GM18505 (cell line): ENCODE measurements around the gene ROCK2.

Source experiments
- ATAC-seq: cut with Tn5 transposase; IDR thresholded peaks from one replicate; pipeline ENCODE4 v1.9.1; 2021; ENCODE audit not compliant: unreplicated experiment
- POLR2A ChIP-seq: IDR thresholded peaks from 4 replicates; pipeline ENCODE4 v1.6.1; 2011; ENCODE audit warnings: borderline replicate concordance; ENCODE audit not compliant: insufficient read depth, insufficient read length; ENCODE audit errors: extremely low read depth

The ROCK2 gene

DNA sequence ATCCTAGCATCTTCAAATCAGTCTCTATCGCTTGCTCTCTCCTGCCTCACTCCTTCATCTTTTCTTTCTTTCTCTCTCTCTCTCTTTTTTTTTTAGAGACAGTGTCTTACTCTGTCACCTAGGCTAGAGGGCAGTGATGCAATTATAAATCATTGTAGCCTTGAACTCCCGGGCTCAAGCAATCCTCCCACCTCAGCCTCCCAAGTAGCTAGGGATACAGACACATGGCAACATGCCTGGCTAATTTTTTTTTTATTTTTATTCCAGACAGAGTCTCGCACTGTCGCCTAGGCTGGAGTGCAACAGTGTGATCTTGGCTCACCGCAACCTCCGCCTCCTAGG is 199.7 kb downstream of the ROCK2 start:
- no peak for TF ChIP-seq POLR2A
- no peak for ATAC-seq

DNA sequence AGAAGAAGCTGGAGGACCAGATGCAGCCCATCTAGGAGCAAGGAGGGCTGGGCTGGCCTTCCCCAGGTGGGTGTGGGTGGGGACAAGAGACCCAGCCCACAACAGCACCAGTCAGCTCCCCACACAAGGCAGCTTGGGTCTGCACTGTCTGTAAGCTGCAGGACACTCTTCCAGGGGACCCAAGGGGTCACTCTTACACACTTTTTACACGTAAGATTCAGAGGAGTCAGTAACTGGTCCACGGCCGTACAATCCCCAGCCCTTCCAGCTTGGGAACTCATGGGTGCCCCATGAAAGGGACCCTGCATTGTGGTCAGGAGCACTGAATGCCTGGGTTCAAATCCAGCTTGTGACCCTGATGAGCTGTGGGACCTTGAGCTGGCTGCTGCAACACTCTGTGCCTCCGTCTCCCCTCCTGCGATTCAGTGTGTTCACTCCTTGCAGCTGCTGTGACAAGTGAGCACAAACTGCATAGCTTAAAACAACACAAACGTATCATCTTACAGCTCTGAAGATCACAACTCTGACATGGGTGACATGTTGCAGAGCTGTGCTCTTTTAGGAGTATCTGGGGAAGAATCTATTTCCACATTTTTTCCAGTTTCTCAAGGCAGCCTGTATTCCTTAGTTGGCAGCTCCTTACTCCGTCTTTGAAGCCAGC is 200.2 kb downstream of the ROCK2 start:
- ATAC-seq = no peak
- no peak for TF ChIP-seq POLR2A

DNA sequence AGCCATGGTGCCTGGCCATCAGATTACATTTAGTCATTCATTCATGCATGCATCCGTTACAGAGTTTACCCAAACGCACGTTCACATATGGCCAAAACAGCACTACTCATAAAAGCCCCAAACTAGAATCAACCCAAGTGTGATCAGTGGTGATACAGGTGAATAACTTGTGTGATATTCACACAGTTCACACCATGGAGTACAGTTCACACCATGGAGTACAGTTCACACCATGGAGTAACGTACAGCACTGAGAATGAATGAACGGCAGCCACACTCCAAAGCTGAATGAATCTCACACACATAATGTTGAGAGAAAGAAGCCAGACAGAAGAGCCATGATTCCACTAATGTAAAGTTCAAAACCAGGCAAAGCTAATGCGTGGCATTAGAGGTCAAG is 201.4 kb downstream of the ROCK2 start:
- ATAC-seq = no peak
- TF ChIP-seq POLR2A = no peak

DNA sequence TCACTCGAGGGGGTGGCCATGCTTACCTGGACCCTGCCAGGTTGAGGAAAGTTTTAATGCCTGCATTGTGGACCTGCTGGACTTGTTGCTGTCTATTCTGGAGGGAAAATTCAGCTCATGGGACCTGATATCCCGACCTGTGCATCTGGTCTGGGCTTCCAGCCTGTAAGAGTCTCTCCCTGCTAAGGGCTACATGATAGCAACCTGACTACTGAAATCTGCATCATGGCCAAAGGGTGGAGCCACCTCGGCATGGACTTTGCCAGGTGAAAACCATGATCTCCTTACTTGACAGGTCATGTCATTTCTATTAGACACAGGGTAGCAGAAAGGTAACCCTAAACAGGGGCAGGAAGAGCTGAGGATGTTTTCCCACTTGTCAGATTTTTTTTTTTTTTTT is 202.1 kb downstream of the ROCK2 start:
- TF ChIP-seq POLR2A = no peak
- ATAC-seq = no peak

DNA sequence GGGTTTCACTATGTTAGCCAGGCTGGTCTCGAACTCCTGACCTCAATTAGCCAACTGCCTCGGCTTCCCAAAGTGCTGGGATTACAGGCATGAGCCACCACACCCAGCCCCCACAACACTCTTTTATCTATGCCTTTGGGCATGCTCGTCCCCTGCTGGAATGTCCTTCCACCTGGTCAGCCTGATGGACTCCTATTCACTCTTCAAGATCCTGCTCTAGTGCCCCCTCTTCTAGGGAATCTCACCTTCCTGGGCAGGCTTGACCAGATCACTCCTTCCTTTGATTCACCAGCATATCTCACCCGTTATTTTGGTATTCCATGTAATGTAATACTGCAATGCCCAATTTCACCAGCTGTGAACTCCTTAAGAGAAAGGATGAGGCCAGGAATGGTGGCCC is 203.1 kb downstream of the ROCK2 start:
- no peak for ATAC-seq

DNA sequence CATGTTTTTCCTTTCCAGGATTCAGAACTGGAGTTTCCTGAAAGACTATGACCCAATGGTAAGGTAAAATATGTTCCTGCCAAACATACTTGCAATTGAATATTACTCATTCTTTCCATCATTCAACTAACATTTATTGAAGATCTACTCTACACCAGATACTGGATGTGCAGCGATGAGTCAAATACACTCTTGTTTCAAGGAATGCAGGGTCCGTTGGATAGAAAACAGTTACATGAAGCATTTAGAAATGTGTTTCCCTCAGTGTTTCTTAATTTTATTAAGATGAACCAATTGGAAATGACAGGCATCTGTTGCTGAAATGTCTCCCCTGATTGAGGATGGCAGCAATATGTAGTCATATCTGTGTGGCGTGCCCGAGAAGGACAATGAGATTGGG is 203.9 kb downstream of the ROCK2 start:
- no peak for TF ChIP-seq POLR2A
- no peak for ATAC-seq

More for the DNA sequence above, 203.1 kb downstream of the ROCK2 start:
- TF ChIP-seq POLR2A = no peak

DNA sequence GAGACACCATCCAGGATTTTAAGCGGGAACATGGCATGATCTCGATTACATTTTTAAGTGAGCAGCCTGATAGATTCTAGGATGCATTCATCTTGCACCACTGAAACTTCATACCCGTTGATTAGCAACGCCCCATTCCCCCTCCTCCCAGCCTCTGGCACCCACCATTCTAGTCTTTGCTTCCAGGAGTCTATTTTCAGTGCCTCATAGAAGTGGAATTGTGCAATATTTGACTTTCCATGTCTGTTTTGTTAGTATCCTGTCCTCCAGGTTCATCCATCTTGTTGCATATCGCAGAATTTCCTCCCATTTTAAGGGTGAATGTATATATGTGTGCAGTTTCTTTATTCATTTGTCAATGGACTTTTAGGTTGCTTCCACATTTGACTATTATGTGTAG is 210.1 kb downstream of the ROCK2 start:
- ATAC-seq = no peak
- TF ChIP-seq POLR2A = no peak

DNA sequence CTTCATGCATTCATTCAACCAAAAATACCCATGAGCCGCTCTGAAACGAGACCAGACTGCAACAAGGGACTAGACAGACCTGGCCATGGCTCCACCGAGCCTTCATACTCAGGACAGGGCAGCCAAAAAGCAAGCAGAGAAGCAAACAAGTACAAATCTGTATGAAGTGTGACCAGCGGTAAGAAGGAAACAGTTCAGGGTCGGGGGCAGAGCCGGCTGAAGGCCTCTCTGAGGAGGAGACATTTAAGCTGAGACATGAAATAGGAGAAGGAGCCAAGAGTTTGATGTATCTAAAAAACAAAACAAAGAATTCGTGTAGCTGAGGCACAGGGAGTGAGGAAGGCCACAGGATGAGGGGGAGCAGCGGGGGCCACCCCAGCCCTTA is 210.5 kb downstream of the ROCK2 start:
- TF ChIP-seq POLR2A = no peak
- no peak for ATAC-seq

DNA sequence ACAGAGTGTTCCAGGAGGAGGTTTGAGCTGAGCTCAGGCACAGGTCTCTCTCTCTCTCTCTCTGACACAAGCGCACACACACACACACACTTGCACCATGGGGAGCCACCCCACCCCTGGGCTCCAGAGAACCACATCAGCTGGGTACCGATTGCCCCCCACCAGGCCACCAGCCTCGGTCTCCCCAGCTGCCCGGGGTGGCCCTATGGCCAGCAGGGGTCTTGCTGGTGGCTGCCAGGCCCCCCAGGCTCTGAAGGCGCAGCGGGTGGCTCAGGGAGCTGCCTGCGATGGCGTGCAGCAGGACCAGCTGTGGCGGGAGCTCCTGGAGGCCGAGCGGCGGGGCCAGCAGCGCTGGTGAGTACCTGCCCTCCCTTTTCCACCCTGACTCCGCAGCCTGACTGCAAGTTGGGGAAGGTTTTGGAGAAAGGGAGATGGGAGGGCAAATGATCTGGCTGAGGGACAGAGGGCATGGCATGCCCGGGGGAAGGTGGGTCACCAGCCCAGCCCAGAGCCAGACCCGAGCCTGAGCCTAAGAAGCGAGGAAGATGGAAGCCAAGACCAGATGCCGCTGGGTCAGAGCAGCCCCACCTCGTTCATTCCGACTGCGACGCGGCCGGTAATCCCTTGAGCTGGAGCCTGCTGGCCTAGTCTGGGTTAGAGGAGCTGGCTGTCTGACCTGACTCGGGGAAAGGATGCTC is 211.0 kb downstream of the ROCK2 start:
- ATAC-seq = no peak
- TF ChIP-seq POLR2A = no peak

DNA sequence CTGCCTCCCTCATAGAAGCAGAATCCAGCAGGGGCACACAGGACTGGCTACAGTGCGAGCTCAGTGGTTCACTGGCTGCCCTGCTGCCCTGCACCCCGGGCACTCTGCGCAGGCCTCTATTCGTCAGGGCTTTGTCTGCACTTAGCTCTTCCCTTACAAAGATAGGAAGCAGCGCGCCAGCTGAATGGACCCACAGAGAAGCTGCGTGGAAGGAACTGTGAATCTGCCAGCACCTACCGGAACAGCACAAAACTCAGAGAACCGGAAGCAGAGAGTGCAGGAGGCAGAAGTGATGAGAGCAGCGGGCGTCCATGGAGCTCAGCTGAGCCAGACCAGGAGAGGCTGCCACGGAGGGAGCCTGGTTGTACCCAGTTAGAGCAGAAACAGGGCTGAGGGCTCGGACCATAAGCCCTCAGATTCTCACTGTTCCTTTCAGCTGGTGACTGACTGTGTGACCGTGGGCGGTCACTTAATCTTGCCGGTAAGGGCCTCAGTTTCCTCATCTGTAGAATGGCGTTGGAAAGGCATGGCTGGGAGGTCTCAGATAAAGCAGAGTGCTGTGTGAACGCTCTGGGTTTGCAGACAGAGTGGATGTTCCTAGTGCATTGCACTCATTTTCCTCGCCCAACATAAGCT is 212.3 kb downstream of the ROCK2 start:
- ATAC-seq = no peak
- no peak for TF ChIP-seq POLR2A

DNA sequence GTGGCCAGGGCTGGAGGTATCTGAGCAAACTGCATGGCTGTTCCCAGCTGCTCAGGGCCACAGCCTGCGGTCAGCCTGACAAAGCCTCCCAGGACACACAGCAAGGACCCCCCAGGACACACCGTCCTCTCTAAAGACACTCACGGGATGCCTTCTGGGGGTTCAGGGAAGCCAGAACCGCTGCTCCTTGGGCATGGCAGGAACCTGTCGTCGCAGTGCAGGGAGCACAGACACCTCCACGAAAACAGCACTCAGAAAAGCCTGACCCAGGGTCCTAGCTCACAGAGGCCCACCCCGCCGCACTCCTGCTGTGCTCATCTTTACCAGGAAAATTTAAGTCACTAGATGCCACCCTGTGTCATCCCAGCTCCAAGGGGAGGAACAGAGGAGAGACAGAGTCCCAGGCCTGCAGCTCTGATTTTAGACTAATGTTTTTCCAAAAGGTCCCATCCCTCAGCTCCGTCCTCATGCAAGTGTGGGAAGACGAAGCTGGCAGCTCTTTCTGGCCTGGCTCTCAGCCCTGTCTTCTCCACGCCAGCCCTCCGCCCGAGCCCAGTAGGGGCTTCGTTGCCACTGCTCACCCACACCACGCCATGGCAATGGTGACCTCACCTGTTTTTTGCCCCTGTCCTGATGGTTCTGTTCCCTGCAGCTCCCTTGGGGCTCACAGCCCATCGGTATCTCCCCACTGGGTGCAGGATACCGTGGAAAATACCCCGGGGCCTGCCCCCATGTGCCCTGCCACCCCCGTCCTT is 213.1 kb downstream of the ROCK2 start:
- ATAC-seq = no peak
- TF ChIP-seq POLR2A = no peak
